Measurements from ENCODE around the gene KNOP1. TPM values are rescaled to one million over a fixed set of nuclear protein-coding genes. Genes with fewer than 3 reads are reported as not detected.

The KNOP1 gene
- total RNA-seq, 1 donor from 2014 or later: 19.0 TPM

DNA sequence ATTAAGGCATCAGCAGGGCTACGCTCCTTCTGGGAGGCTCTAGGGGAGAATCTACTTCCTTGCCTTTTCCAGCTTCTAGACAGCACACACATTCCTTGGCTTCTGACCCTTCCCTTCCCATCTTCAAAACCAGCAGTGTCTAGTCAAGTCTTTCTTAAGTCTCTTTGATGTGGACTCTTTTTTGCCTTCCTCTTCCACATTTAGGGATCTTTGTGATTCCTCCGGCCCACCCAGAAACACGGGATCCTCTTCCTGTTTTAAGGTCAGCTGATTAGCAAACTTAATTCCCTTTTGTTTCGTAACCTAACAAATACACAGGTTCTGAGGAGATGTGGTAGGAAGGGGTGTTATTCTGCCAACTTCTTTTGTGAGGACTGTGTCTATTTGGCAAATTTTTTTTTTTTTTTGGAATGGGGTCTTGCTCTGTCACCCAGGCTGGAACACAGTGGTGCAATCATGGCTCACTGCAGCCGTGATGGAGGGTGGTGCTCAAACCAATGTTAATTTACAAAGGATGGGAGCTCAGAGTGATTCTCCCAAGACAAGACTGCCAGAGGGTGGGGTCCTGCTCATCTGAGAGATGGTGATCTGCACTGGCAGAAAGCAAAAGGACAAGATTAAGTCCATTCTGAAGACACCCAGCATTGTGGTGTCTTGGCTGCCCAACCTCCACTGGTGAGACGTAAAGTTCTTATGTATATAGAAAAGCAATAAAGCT is 14.7 kb downstream of the KNOP1 start:
- DNase-seq: no peak
- H3K36me3 Mint-ChIP-seq (ENCODE audit: low read depth): peaks cover 87% of the 10 kb centered on the region
- ATAC-seq (ENCODE audit: low read depth): no peak
- H3K4me1 Mint-ChIP-seq: no peaks in the 10 kb centered on the region
- no peaks in the 10 kb centered on the region for H3K27me3 Mint-ChIP-seq
- H3K9me3 Mint-ChIP-seq: no peaks in the 10 kb centered on the region
- H3K27ac Mint-ChIP-seq: no peak overlapping the region
- ChIA-PET CTCF (no interaction called here), POLR2A (no interaction called here)
- no peak overlapping the region for H3K4me3 Mint-ChIP-seq
- TF ChIP-seq, protein P1, sequence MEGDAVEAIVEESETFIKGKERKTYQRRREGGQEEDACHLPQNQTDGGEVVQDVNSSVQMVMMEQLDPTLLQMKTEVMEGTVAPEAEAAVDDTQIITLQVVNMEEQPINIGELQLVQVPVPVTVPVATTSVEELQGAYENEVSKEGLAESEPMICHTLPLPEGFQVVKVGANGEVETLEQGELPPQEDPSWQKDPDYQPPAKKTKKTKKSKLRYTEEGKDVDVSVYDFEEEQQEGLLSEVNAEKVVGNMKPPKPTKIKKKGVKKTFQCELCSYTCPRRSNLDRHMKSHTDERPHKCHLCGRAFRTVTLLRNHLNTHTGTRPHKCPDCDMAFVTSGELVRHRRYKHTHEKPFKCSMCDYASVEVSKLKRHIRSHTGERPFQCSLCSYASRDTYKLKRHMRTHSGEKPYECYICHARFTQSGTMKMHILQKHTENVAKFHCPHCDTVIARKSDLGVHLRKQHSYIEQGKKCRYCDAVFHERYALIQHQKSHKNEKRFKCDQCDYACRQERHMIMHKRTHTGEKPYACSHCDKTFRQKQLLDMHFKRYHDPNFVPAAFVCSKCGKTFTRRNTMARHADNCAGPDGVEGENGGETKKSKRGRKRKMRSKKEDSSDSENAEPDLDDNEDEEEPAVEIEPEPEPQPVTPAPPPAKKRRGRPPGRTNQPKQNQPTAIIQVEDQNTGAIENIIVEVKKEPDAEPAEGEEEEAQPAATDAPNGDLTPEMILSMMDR (IDR thresholded peaks at IDR 0.05): no peak
- intact Hi-C loops (cut with micrococcal nuclease): no loop called here

DNA sequence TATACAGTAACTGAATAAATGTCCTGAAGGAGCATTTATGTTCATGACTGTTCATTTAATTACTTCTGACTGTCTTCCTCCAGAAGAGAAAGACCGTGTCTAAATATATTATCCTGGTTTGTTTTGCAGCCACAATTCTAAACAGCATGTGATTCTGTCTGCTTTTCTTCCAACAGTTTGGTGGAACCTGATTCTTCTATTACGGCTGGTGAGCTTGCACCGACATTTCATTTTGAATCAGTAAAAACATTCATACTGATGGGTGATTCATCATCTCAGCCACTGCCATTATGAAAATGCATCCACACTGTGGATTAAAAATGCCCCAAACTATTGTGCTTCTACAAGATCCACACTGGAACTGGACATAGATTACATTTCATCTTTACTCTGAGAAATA is 16.9 kb downstream of the KNOP1 start:
- Mint-ChIP-seq H3K27me3 (no peaks in the 10 kb centered on the region), H3K36me3 (ENCODE audit: low read depth) (peaks cover 91% of the 10 kb centered on the region), H3K9me3 (no peaks in the 10 kb centered on the region), H3K4me3 (no peak overlapping the region), H3K4me1 (no peaks in the 10 kb centered on the region), H3K27ac (no peak overlapping the region)
- ATAC-seq (ENCODE audit: low read depth) (no peak), DNase-seq (no peak)
- CTCF ChIA-PET: no interaction called here
- TF ChIP-seq, protein P1 (IDR thresholded peaks at IDR 0.05): no peak
- POLR2A ChIA-PET: no interaction called here
- intact Hi-C loops (cut with micrococcal nuclease): no loop called here

DNA sequence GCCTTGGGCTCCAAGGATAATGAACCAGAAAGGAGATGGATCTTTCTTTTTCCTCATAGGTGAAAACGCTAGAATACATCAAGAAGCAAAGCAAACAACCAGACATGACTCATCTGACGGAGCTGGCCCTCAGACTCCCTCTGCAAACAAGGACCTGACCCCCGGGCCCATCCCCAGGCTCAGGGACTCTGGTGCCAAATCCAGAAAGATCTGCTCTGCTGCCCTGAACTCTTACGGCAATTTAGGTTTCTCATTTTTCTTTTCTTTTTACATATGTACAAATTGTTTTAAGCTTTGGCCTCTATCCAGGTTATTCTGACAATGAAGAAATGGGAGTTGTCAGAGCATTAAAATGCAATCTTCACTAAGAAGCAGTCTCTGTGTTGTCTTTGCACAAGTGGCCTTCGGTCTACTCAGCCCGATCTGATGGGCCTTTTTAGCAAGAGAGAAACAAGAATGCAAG is 17.7 kb downstream of the KNOP1 start:
- Mint-ChIP-seq H3K4me3 (no peak overlapping the region), H3K9me3 (no peaks in the 10 kb centered on the region), H3K36me3 (ENCODE audit: low read depth) (peaks cover 84% of the 10 kb centered on the region), H3K27ac (no peak overlapping the region), H3K4me1 (no peaks in the 10 kb centered on the region), H3K27me3 (no peaks in the 10 kb centered on the region)
- no peak for DNase-seq
- TF ChIP-seq, protein P1 (IDR thresholded peaks at IDR 0.05): no peak
- no peak for ATAC-seq (ENCODE audit: low read depth)
- ChIA-PET POLR2A (no interaction called here), CTCF (no interaction called here)
- intact Hi-C loops (cut with micrococcal nuclease): no loop called here

DNA sequence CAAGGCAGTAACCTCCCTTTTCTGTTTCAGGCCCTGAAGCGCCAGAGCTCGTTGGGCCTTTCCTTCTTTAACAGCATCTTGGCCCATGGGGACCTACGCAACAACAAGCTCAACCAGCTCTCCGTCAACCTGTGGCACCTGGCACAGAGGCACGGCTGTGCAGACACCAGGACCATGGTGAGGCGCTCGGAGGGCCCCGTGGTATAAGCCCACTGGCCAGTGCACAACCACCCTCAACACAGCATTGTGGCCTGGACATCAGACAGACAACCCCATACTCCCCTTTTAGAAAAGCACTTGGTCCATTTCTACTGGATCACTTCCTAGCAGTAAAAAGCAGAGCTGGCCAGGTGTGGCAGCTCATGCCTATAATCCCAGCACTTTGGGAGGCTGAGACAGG is 18.6 kb downstream of the KNOP1 start:
- peaks cover 80% of the 10 kb centered on the region for H3K36me3 Mint-ChIP-seq (ENCODE audit: low read depth)
- ChIA-PET POLR2A (no interaction called here), CTCF (no interaction called here)
- H3K27me3 Mint-ChIP-seq: no peaks in the 10 kb centered on the region
- intact Hi-C loops (cut with micrococcal nuclease): no loop called here
- H3K9me3 Mint-ChIP-seq: no peaks in the 10 kb centered on the region
- TF ChIP-seq, protein P1 (IDR thresholded peaks at IDR 0.05): no peak
- DNase-seq (no peak), ATAC-seq (ENCODE audit: low read depth) (no peak)
- no peak overlapping the region for H3K4me3 Mint-ChIP-seq
- peak overlapping the region; percentile 18 for H3K27ac Mint-ChIP-seq
- H3K4me1 Mint-ChIP-seq: no peaks in the 10 kb centered on the region

DNA sequence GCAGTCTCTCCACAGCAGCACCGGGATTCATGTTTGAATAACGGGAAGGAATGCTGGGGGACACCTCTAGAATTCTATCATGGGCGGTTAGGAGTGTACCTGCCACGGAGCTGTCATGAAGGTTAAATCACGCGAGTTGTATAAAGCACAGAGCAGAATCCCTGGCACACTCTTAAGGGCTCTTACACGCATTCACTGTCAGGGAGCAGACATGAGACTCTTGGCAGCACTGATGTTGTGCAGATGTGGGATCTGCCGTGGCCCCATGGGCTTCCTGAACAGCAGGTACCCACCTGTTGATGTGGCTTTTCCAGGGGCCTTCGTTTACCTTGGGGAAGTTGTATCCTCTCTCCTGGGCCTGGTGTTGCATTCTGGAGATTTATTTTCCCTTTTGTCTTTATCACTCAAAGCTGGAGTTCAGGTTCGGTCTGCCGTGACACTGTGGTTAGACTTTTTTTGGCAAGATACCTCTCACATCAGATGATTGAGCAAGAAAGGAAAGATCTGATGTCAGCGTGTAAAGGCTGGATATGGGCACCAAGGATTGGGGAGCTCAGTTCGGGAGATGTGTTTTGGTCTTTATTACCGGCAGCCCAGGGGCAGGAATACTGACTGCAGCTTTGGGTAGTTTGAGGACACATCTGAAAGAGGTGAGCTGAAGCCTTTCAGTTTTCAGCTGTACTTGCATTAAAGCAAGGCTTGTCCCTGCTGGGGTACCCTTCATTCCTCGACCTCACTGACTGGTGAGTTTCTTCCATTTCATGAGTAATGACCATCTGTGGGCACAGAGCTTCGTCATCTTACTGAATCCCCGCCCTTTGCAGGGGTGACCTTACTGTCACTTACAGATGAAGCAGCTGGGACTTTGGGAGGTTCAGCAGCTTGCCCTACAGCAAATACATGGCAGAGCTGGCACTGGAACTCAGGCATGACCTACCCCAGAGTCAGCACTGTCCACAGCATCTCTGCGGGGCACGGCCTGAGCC is 19.3 kb downstream of the KNOP1 start:
- ATAC-seq (ENCODE audit: low read depth) (no peak), DNase-seq (no peak)
- Mint-ChIP-seq H3K4me1 (no peaks in the 10 kb centered on the region), H3K4me3 (no peak overlapping the region), H3K9me3 (no peaks in the 10 kb centered on the region), H3K36me3 (ENCODE audit: low read depth) (peaks cover 78% of the 10 kb centered on the region), H3K27me3 (no peaks in the 10 kb centered on the region), H3K27ac (no peak overlapping the region)
- POLR2A ChIA-PET: interaction anchor here (0.6 kb wide), 1 partner anchor 1670 kb away, joined by 4 read pairs; no protein-coding TSS in a partner anchor
- TF ChIP-seq, protein P1 (IDR thresholded peaks at IDR 0.05): no peak
- intact Hi-C loops (cut with micrococcal nuclease): no loop called here
- CTCF ChIA-PET: no interaction called here
